Hepatocyte (in vitro differentiated cells): ENCODE results near the gene CDK17. TPM values are rescaled to one million over a fixed set of nuclear protein-coding genes. Genes with fewer than 3 reads are reported as not detected.

Experiments
- DNase-seq: peaks from one replicate; pipeline ENCODE4 v3.0.0-alpha.2; 2016; ENCODE audit warnings: low spot score
- H2AFZ ChIP-seq: fragments of 200-600 bp; sonication (generic); 2 replicates; pipeline ENCODE4 v1.6.0; 2016; ENCODE audit warnings: antibody characterized with exemption, mild to moderate bottlenecking
- H3K27ac ChIP-seq: fragments of 200-600 bp; sonication (generic); 2 replicates; pipeline ENCODE4 v1.5.1; 2016; ENCODE audit warnings: mild to moderate bottlenecking
- H3K27me3 ChIP-seq: fragments of 200-600 bp; sonication (generic); 2 replicates; pipeline ENCODE4 v1.6.1; 2016
- H3K36me3 ChIP-seq: fragments of 200-600 bp; sonication (generic); replicated peaks from 2 replicates; pipeline ENCODE4 v1.5.1; 2016; ENCODE audit warnings: low read depth; ENCODE audit not compliant: insufficient read depth
- H3K4me1 ChIP-seq: fragments of 200-600 bp; sonication (generic); 2 replicates; pipeline ENCODE4 v1.5.1; 2016; ENCODE audit warnings: mild to moderate bottlenecking, moderate library complexity; ENCODE audit not compliant: insufficient read depth
- H3K4me2 ChIP-seq: fragments of 200-600 bp; sonication (generic); 2 replicates; pipeline ENCODE4 v1.6.0; 2016
- H3K4me3 ChIP-seq: fragments of 200-600 bp; sonication (generic); 2 replicates; pipeline ENCODE4 v1.5.1; 2016; ENCODE audit warnings: mild to moderate bottlenecking
- H3K79me2 ChIP-seq: fragments of 200-600 bp; sonication (generic); 2 replicates; pipeline ENCODE4 v1.6.0; 2017; ENCODE audit warnings: mild to moderate bottlenecking
- H3K9me2 ChIP-seq: fragments of 200-600 bp; sonication (generic); replicated peaks from 2 replicates; pipeline ENCODE4 v1.6.0; 2017; ENCODE audit warnings: mild to moderate bottlenecking; ENCODE audit not compliant: insufficient read depth
- H3K9me3 ChIP-seq: fragments of 200-600 bp; sonication (generic); 2 replicates; pipeline ENCODE4 v1.5.1; 2016; ENCODE audit warnings: low read depth, mild to moderate bottlenecking
- H4K20me1 ChIP-seq: fragments of 200-600 bp; sonication (generic); 2 replicates; pipeline ENCODE4 v1.6.0; 2016; ENCODE audit warnings: mild to moderate bottlenecking; ENCODE audit not compliant: insufficient read depth, poor library complexity, severe bottlenecking
- EZH2 ChIP-seq: fragments of 200-600 bp; sonication (generic); IDR thresholded peaks from 2 replicates; pipeline ENCODE4 v1.6.1; 2016; ENCODE audit warnings: antibody characterized with exemption, mild to moderate bottlenecking, borderline replicate concordance
- EZH2phosphoT487 ChIP-seq: fragments of 200-600 bp; sonication (generic); IDR thresholded peaks from one replicate; pipeline ENCODE4 v1.6.1; 2018; ENCODE audit warnings: antibody characterized with exemption, mild to moderate bottlenecking, low read depth, moderate library complexity; ENCODE audit not compliant: unreplicated experiment, severe bottlenecking
- WGBS: methylation state at CpG from one replicate; pipeline ENCODE4 v1.1.6; 2016; ENCODE audit warnings: low lambda C conversion rate; ENCODE audit errors: missing lambda C conversion rate; 5-methylcytosine and 5-hydroxymethylcytosine counted together
- polyA plus RNA-seq: library from polyadenylated mRNA; unstranded; fragments of >200 nt; fragmentation: Nextera tagmentation; extraction: Ambion mirVana; gene quantifications from 2 replicates; pipeline ENCODE4 v1.2.1, GENCODE V29; 2016
- total RNA-seq: library from RNA; depleted of rRNA; stranded (reverse); fragments of >200 nt; gene quantifications from 2 replicates; pipeline ENCODE4 v1.2.3, GENCODE V29; 2014
- TF ChIP-seq, protein P1 (sequence below): fragments of 200-600 bp; sonication (generic); IDR thresholded peaks from 2 replicates; pipeline ENCODE4 v1.5.1; 2016; ENCODE audit warnings: antibody characterized with exemption, mild to moderate bottlenecking; ENCODE audit not compliant: poor library complexity

CDK17 gene
- total and polyA plus RNA-seq, 2 experiments from 2014 or later = 13.8 to 33.1 TPM

GRCh38 chr12:96441816-96442215 is 41.6 kb upstream of the CDK17 start:
- Histone ChIP-seq H3K4me1 (peaks cover 16% of the 10 kb centered on the region), H4K20me1 (no peaks in the 10 kb centered on the region), H3K27ac (no peak overlapping the region), H3K36me3 (no peaks in the 10 kb centered on the region), H3K4me2 (no peak overlapping the region), H3K27me3 (no peaks in the 10 kb centered on the region), H3K9me3 (no peaks in the 10 kb centered on the region), H3K79me2 (no peaks in the 10 kb centered on the region), H3K9me2 (no peaks in the 10 kb centered on the region), H2AFZ (no peak overlapping the region), H3K4me3 (no peak overlapping the region)
- WGBS = 78% methylated on average over 3 of the region's 3 CpGs
- no peak for TF ChIP-seq EZH2phosphoT487
- TF ChIP-seq, protein P1, sequence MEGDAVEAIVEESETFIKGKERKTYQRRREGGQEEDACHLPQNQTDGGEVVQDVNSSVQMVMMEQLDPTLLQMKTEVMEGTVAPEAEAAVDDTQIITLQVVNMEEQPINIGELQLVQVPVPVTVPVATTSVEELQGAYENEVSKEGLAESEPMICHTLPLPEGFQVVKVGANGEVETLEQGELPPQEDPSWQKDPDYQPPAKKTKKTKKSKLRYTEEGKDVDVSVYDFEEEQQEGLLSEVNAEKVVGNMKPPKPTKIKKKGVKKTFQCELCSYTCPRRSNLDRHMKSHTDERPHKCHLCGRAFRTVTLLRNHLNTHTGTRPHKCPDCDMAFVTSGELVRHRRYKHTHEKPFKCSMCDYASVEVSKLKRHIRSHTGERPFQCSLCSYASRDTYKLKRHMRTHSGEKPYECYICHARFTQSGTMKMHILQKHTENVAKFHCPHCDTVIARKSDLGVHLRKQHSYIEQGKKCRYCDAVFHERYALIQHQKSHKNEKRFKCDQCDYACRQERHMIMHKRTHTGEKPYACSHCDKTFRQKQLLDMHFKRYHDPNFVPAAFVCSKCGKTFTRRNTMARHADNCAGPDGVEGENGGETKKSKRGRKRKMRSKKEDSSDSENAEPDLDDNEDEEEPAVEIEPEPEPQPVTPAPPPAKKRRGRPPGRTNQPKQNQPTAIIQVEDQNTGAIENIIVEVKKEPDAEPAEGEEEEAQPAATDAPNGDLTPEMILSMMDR = no peak
- no peak for TF ChIP-seq EZH2
- DNase-seq = no peak

GRCh38 chr12:96438330-96438729 is 38.1 kb upstream of the CDK17 start:
- Histone ChIP-seq H3K4me1 (peaks cover 15% of the 10 kb centered on the region), H3K4me3 (no peak overlapping the region), H3K9me3 (no peaks in the 10 kb centered on the region), H3K36me3 (no peaks in the 10 kb centered on the region), H3K4me2 (no peak overlapping the region), H3K79me2 (no peaks in the 10 kb centered on the region), H3K27me3 (no peaks in the 10 kb centered on the region), H2AFZ (no peak overlapping the region), H3K9me2 (no peaks in the 10 kb centered on the region), H3K27ac (peak overlapping the region; percentile 60), H4K20me1 (no peaks in the 10 kb centered on the region)
- 57% methylated on average over 3 of the region's 3 CpGs for whole genome bisulfite sequencing
- TF ChIP-seq, protein P1 = no peak
- TF ChIP-seq EZH2 (no peak), EZH2phosphoT487 (no peak)
- no peak for DNase-seq

DNA sequence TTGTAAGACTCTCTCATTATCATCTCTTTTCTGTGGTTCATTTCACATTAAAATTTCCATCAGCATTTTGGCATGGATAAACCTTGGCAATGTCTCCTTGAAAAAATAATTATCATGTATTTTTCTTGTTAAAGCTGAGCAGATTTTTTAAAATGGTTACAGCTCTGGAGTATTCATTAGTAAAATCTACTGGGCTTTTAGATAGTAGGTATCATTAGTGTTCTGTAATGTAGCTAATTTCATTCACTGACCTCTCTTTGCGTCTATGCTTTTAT is 36.9 kb upstream of the CDK17 start:
- H3K27ac ChIP-seq = no peak overlapping the region
- peaks cover 15% of the 10 kb centered on the region for H3K4me1 ChIP-seq
- no peak overlapping the region for H3K4me3 ChIP-seq
- no peaks in the 10 kb centered on the region for H3K36me3 ChIP-seq
- no peaks in the 10 kb centered on the region for H3K9me3 ChIP-seq
- WGBS = 36% methylated on average over 1 of the region's 1 CpG
- no peaks in the 10 kb centered on the region for H3K9me2 ChIP-seq
- H3K27me3 ChIP-seq = no peaks in the 10 kb centered on the region
- H4K20me1 ChIP-seq = no peaks in the 10 kb centered on the region
- no peak for DNase-seq
- H3K4me2 ChIP-seq = no peak overlapping the region
- no peak overlapping the region for H2AFZ ChIP-seq
- H3K79me2 ChIP-seq = no peaks in the 10 kb centered on the region
- TF ChIP-seq, protein P1 = no peak
- no peak for TF ChIP-seq EZH2
- no peak for TF ChIP-seq EZH2phosphoT487
